ENCODE data around the gene UBASH3A. TPM values are rescaled to one million over a fixed set of nuclear protein-coding genes. Genes with fewer than 3 reads are reported as not detected.

UBASH3A gene
- total and polyA plus RNA-seq, 2 experiments from 2014 or later: not detected

DNA sequence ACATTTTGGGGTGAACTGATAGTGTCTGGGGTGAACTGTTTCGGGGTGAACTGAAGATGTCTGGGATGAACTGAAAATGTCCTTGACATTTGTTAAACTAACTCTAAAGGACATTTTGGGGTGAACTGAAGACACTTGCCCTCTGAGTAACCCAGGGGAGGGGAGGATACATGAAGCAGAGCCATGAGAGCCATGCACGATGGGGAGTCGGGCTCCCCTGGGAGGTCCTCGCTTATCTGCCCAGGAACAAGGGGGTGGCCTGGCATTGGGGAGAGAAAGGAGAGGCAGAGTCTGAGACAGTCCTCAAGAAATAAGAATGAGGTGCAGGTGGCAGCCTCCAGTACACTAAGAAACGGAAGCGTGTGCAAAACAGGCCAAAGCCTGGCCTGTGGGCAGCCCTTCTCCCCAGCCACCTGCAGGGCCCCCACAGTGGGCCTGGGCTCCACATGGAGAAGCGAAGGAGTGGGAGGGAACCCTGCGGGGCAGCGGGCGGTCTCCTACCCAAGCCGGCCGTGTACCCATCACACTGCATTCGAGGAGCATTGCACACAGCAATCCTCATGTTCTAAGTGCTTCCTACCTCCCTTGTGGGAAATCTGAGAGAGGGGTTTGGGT, 68.1 kb downstream of the UBASH3A start:
- no peak overlapping the region for H3K27ac ChIP-seq
- H3K4me3 ChIP-seq: no peak overlapping the region
- no peaks in the 10 kb centered on the region for H3K4me1 ChIP-seq (ENCODE audit: low read depth)
- H3K36me3 ChIP-seq: no peaks in the 10 kb centered on the region
- H3K27me3 ChIP-seq: no peaks in the 10 kb centered on the region
- H3K9me3 ChIP-seq (ENCODE audit: low read depth): no peaks in the 10 kb centered on the region
- TF ChIP-seq, protein P1, sequence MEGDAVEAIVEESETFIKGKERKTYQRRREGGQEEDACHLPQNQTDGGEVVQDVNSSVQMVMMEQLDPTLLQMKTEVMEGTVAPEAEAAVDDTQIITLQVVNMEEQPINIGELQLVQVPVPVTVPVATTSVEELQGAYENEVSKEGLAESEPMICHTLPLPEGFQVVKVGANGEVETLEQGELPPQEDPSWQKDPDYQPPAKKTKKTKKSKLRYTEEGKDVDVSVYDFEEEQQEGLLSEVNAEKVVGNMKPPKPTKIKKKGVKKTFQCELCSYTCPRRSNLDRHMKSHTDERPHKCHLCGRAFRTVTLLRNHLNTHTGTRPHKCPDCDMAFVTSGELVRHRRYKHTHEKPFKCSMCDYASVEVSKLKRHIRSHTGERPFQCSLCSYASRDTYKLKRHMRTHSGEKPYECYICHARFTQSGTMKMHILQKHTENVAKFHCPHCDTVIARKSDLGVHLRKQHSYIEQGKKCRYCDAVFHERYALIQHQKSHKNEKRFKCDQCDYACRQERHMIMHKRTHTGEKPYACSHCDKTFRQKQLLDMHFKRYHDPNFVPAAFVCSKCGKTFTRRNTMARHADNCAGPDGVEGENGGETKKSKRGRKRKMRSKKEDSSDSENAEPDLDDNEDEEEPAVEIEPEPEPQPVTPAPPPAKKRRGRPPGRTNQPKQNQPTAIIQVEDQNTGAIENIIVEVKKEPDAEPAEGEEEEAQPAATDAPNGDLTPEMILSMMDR (IDR thresholded peaks at IDR 0.05; ENCODE audit: low read depth, low read length): no peak
- no peak for DNase-seq (ENCODE audit: low read depth in 1 of 2, low spot score in 1 of 2)

DNA sequence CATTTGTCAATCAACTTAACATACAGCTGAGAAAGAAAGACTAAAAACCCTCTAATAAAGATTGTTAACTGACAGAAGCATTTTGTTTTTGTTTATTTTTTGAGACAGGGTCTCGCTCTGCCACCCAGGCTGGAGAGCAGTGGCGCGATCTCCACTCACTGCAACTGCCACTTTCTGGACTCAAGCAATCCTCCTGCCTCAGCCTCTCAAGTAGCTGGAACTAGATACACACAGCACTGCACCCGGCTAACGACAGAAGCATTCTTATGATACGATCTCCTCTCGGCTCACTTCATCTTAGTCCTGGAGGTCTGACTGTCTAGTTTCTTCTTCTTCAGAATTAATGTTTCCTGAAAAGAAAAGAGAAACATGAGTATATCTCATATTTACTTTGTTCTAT, 68.8 kb downstream of the UBASH3A start:
- no peak overlapping the region for H3K27ac ChIP-seq
- DNase-seq (ENCODE audit: low read depth in 1 of 2, low spot score in 1 of 2): no peak

DNA sequence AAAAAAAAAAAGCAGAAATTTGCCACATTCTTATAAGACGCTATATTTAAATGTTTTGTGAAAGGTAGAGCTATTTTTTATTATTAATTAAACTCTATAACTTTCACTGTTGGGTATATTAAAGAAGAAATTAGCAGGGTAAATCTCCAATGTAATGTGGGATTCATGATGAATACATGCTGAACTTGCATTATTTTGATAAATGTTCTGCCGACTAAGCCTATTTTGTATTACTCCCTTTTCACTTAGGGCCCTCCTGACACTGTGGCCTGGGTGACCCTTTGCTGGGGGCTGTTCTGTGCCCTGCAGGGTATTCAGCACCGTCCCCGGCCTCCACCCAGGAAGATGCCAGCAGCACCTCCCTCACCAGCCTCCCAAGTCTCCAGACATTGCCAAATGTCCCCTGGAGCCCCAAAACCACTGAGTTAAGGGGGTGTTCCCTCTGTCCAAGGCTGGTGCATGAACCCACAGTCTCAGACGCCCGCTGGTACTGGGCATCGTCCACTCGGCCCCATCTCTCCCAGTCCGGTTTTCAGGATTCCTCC, 69.9 kb downstream of the UBASH3A start:
- TF ChIP-seq, protein P1 (IDR thresholded peaks at IDR 0.05; ENCODE audit: low read depth, low read length): no peak
- no peak for DNase-seq (ENCODE audit: low read depth in 1 of 2, low spot score in 1 of 2)
- H3K27ac ChIP-seq: no peak overlapping the region

More for the DNA sequence above, 68.8 kb downstream of the UBASH3A start:
- no peaks in the 10 kb centered on the region for H3K27me3 ChIP-seq
- no peaks in the 10 kb centered on the region for H3K4me1 ChIP-seq (ENCODE audit: low read depth)
- no peaks in the 10 kb centered on the region for H3K9me3 ChIP-seq (ENCODE audit: low read depth)
- H3K36me3 ChIP-seq: no peaks in the 10 kb centered on the region
- H3K4me3 ChIP-seq: no peak overlapping the region
- TF ChIP-seq, protein P1 (IDR thresholded peaks at IDR 0.05; ENCODE audit: low read depth, low read length): no peak

DNA sequence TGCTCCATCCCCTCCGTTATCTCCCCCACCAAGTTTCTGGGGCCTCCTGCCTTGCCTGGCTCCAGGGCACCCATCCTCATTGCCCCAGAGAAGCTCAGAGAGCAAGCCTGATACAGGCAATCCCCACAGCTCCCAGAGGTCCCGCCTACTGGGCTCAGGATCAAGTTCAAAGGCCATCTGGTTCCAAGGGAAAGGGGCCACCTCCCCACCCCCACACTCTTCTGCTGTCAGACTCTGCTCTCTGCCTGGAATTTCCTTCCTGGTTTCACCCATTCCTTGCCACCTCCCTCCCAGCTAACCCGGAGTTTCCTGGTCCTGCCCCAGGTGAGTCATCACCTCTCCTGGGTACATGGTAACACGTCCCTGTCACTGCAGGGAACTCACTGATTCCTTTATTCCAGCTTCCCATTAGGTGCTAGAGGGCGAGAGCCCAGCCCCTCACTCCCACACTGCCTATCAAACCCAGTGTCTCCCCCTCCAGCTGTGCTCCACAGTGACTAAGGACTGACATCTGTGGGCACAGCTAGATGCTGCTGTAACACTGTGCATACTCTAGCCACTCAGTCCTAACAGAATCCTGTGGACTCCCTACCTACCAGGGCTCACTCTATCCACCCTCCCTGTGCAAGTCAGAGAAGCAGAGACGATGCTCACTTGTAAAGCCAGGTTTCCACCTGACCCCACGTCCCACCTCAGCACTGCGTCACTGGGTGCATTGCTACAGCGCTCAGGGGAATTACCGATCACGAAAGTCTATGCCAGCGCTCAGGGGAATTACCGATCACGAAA, 70.5 kb downstream of the UBASH3A start:
- H3K27me3 ChIP-seq: no peaks in the 10 kb centered on the region
- no peak overlapping the region for H3K27ac ChIP-seq
- TF ChIP-seq, protein P1 (IDR thresholded peaks at IDR 0.05; ENCODE audit: low read depth, low read length): no peak
- no peaks in the 10 kb centered on the region for H3K36me3 ChIP-seq
- H3K9me3 ChIP-seq (ENCODE audit: low read depth): no peaks in the 10 kb centered on the region
- peak in 1 of 2 donors; percentile 14 for DNase-seq (ENCODE audit: low read depth in 1 of 2, low spot score in 1 of 2)
- no peak overlapping the region for H3K4me3 ChIP-seq
- no peaks in the 10 kb centered on the region for H3K4me1 ChIP-seq (ENCODE audit: low read depth)

More for the DNA sequence above, 69.9 kb downstream of the UBASH3A start:
- no peaks in the 10 kb centered on the region for H3K9me3 ChIP-seq (ENCODE audit: low read depth)
- H3K4me3 ChIP-seq: no peak overlapping the region
- no peaks in the 10 kb centered on the region for H3K27me3 ChIP-seq
- H3K36me3 ChIP-seq: no peaks in the 10 kb centered on the region
- H3K4me1 ChIP-seq (ENCODE audit: low read depth): no peaks in the 10 kb centered on the region

DNA sequence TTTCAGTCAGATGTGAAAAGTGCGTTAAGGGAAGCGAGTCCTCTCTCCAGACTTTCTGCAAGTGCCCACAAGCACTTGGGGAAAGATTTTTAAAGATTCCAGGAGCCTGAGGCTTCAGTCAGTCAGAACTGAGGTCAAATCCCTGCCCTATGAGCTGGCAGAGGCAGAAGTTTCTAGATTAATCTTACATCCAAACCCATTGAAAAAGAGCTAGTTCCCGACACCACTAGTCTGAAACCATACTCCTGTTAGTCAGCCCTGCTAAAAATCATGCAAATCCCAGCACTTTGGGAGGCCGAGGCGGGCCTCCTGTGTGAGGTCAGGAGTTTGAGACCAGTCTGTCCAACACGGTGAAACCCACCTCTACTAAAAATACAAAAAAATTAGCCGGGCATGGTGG, 71.3 kb downstream of the UBASH3A start:
- DNase-seq (ENCODE audit: low read depth in 1 of 2, low spot score in 1 of 2): no peak
- H3K36me3 ChIP-seq: no peaks in the 10 kb centered on the region
- no peaks in the 10 kb centered on the region for H3K4me1 ChIP-seq (ENCODE audit: low read depth)
- no peaks in the 10 kb centered on the region for H3K9me3 ChIP-seq (ENCODE audit: low read depth)
- no peak overlapping the region for H3K27ac ChIP-seq
- TF ChIP-seq, protein P1 (IDR thresholded peaks at IDR 0.05; ENCODE audit: low read depth, low read length): no peak
- H3K27me3 ChIP-seq: no peaks in the 10 kb centered on the region
- H3K4me3 ChIP-seq: no peak overlapping the region

Data from cardiac muscle cell (in vitro differentiated cells and primary cell).